ENCODE results near the gene STX18.

GRCh38 chr4:4471195-4471594 lies 70.7 kb downstream of the STX18 start:
- TF ChIP-seq NBN (IDR thresholded peaks at IDR 0.05): no peak
- no peak for TF ChIP-seq IRF3 (IDR thresholded peaks at IDR 0.05)
- TF ChIP-seq MYC (IDR thresholded peaks at IDR 0.05; ENCODE audit: insufficient read depth, insufficient read length, insufficient replicate concordance, low read length, severe bottlenecking): no peak
- TF ChIP-seq POLR2A (IDR thresholded peaks at IDR 0.05; ENCODE audit: low read depth, low read length): no peak
- TF ChIP-seq SRF (IDR thresholded peaks at IDR 0.05; ENCODE audit: low read depth in 2 of 2, low read length in 2 of 2): no peak
- TF ChIP-seq ATF2 (IDR thresholded peaks at IDR 0.05; ENCODE audit: low read length): no peak
- no peak for TF ChIP-seq BCL11A (IDR thresholded peaks at IDR 0.05; ENCODE audit: low read depth, low read length)
- TF ChIP-seq ATF3 (IDR thresholded peaks at IDR 0.05; ENCODE audit: borderline replicate concordance, extremely low read depth, low read depth, low read length): no peak
- no peak for TF ChIP-seq ZNF274 (IDR thresholded peaks at IDR 0.05; ENCODE audit: insufficient read depth, insufficient read length)
- no peak for TF ChIP-seq RAD21 (IDR thresholded peaks at IDR 0.05; ENCODE audit: insufficient read depth, low read depth, low read length)
- TF ChIP-seq NR2C1 (IDR thresholded peaks at IDR 0.05): no peak
